Globus pallidus (tissue), 1 donor: ENCODE data around the gene HSPBAP1.

Experiments
- DNase-seq: peaks from one replicate; pipeline ENCODE4 v3.0.0-alpha.2; 2015; ENCODE audit warnings: low spot score

HSPBAP1 gene, protein sequence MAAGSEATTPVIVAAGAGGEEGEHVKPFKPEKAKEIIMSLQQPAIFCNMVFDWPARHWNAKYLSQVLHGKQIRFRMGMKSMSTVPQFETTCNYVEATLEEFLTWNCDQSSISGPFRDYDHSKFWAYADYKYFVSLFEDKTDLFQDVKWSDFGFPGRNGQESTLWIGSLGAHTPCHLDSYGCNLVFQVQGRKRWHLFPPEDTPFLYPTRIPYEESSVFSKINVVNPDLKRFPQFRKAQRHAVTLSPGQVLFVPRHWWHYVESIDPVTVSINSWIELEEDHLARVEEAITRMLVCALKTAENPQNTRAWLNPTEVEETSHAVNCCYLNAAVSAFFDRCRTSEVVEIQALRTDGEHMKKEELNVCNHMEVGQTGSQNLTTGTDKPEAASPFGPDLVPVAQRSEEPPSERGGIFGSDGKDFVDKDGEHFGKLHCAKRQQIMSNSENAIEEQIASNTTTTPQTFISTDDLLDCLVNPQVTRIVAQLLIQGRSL

DNA sequence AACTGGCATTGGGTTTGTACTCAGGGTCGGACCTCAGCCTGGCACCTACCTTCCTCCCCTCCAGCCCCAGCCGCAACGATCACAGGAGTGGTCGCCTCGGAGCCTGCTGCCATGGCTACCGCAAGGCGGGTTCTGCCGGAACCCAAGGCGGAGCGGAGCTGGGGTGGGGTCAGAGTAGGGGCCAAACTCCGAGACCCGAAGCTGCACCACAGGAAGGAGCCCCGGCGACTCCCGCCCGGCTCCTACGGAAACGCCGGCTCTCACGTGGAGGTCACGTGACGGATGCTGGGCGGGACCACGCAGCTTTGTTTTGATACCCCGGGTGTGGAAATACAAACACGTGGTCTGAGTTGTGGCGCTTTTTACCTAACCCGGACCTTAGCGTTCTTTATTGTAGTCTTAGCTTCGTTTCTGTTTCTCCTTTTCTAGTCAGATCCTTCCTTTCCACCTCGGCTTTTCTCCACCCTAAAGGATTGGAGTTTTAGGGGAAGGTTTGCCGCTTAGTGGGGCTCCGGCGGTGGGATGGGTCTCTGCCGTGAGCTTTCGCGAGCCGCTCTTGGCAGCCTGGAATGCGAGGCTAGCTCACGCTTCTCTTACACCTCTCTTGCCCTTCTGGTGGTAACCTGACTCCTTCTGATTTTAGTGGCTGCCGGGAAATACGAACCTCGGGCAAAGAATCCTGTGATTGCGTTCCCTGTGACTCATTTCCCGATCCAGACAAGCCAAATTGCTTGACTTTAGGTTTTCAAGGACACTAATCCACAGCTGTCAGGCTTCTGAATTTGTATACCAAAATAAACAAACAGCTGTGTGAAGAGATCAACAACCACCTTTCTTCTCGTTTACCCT lies at the start of gene HSPBAP1:
Gene HSPBAP1, minus strand, starts transcription at position 264 of the 849 bp plus-strand sequence. Its CDS starts 151 bp downstream, at position 113.
- peak; percentile 91 for DNase-seq

DNA sequence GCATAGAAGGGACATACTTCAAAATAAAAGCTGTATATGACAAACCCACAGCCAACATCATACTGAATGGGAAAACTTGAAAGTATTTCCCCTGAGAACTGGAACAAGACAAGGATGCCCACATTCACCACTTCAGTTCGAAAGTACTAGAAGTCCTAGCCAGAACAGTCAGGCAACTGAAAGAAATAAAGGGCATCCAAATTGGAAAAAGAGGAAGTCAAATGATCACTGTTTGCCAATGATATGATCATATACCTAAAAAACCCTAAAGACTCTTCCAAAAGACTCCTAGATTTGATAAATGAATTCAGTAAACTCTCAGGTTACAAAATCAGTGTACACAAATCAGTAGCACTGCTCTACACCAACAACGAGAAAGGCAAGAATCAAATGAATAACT lies 42.0 kb upstream of the HSPBAP1 start:
- no peak for DNase-seq

DNA sequence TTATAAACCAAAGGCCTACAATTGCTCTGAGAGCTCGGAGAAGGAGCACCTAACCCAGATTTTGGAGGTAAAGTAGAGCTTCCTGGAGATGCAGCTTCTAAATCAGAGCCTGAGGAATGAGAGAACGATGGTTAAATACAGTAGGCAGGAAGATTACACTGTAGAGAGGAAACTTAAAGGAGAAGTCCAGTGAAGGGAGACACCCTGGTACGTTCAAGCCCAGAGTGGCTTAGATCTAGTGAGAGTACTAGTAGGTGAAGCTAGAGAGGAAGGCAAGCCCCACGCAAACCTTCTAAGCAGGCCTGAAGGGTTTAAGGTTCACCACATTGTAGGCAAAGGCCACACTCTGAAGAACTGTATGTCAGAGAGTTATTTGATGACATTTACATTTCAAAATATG lies 34.6 kb upstream of the HSPBAP1 start:
- DNase-seq: no peak

DNA sequence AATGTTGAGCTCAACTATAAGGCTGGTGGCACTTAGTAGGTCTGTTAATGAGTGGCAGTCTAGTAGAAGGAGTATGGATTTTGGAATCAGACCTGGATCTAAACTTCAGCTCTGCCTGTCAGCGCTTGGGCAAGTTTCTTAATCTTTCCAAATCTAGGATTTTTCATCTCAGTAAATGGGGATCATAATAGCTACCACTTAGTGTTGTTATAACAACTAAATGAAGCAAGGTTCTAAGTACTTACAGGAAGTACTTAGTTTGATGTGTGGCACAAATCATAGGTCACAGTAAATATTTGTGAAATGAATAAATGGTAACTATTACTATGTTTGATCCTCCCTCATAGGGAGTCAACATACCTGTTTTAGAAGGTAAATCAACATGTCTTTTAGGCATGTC lies 32.6 kb upstream of the HSPBAP1 start:
- DNase-seq: no peak

DNA sequence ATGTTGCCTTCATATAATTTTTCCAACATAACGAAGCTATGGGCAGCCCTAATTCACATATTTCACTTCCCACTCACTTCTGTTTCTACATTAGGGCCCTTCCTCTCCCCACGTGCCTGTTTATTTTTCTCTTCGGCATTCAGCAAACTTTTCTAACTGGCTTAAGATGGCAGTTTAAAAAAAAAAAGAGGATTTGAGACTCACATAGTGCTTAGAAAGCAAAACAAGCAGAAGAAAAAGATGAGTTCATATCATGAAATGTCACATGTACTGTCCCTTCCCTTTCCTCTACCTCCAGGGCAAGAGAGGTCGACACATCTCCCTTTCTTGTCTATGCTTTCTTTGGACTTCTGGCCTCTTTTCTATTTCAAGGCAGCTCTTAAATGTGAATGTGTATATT lies 31.8 kb upstream of the HSPBAP1 start:
- peak; percentile 0 for DNase-seq

DNA sequence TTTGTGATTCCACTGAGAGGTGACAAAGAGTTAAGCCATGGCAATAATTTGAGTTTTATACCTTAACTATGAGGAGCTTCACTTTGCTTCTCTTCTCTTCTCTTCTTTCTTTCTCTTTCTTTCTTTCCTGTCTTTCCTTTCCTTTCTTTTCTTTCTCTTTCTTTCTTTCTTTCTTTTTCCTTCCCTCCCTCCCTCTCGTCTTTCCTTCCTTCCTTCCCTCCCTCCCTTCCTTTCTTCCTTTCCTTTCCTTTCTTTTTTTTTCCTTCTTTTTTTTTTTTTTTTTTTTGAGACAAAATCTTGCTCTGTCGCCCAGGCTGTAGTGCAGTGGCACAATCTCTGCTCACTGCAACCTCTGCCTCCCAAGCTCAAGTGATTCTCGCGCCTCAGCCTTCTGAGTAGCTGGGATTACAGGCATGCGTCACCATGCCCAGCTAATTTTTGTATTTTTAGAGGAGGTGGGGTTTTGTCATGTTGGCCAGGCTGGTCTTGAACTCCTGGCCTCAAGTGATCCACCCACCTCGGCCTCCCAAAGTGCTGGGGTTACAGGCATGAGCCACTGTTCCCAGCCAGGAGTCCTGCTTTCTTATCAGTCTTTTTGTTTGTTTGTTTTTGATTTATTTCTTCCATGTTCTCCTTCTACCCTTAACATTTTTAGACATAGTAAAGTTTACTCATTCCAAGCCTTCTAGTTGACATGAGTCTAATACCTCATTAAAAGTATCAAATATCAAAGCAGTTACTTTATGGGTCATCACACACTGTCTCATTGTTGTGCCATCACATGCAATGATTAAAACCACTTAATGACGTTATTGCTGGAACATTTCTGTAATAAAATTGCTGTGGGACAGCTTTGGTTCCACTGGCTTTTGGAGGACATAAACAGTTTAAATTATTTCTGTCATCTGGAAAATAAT lies 31.1 kb upstream of the HSPBAP1 start:
- no peak for DNase-seq

DNA sequence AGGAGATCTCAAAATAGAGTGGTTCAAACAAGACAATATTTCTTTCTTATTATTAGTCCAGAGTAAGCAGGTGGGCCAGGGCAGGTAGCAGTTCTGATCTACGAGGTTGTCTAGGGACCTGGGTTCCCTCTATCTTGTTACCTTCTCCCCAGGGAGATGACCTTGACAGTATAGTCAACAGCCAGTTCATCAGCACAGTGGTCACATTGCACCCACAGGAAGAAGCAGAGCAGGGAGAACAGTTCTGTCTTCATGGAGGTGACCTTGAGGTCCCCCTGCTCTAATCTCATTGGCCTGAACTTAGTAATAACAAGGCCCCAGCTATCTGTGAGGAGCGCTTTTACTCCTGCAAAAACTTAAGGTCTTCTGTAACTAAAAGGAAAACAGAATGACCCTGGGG lies 23.0 kb upstream of the HSPBAP1 start:
- no peak for DNase-seq

DNA sequence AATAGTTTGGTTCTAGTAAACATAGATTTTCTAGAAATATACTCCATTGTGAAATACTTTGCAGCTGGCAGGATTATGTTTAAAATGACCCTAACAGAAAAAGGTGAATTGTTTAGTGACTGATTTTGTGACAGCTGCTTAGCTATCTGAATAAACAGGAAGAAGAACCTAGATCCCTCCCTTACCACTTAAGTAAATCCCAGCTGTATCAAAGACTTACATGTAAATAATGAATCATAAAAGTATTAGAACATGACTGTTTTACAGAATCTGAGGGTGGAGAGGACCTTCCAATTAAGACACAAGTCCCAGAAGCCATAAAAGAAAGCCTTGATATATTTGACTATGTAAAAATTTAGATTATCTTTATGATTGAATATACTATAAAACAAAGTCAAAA lies 17.1 kb upstream of the HSPBAP1 start:
- no peak for DNase-seq

DNA sequence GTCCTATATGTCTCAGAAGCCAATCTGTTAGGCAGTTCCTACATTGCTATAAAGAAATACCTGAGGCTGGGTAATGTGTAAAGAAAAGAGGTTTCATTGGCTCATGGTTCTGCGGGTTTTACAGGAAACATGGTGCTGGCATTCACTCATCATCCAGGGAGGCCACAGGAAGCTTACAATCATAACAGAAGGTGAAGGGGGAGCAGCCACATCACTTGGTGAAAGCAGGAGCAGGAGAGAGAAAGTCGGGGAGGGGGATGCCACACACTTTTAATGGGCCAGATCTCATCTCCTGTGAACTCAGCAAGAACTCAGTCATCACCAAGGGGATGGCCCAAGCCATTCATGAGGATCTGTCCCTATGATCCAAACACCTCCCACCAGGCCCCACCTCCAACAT lies 10.3 kb upstream of the HSPBAP1 start:
- DNase-seq: no peak

DNA sequence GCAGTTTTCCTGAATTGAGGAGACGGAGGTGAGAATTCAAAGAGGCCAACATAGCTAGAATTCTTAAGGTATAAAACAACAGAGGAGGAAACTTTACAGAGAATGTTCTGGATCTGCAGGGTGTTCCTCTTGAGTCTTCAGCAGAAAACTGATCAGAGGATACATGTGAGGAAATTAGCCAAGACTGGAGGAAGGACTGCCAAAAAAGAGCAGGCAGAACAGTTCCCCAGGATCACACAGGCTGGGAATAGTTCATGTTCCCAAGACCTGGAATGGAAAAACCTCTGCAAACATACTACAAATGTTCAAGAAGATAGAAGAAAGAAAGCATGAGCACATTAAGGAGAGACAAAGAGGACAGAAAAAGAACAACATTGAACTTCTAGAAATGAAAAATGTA lies 8.7 kb upstream of the HSPBAP1 start:
- no peak for DNase-seq

DNA sequence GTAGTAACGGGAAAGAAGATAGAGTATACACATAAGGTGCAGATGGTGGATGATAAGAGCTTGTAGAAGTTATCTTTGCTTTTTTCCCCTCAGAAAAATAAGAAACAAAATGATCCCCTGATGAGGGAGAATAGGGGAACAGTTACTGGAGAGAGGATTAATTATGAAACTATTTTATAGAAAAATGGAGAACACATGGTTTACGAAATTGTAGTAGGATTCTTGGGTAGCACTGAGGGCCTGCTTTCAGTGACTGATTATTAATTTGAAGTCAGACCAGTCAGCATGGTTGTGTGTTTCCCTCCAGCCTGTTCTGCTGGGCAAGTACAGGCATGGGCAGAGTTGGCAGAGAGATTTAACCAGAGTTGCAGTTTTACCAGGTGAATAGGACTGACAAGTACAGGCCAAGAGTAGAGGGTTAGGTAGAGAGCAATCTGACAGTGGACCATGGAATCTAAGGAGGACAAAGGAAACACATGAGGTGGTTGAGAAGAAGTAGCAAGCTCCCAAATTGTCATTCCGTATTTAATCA lies 7.1 kb upstream of the HSPBAP1 start:
- no peak for DNase-seq

DNA sequence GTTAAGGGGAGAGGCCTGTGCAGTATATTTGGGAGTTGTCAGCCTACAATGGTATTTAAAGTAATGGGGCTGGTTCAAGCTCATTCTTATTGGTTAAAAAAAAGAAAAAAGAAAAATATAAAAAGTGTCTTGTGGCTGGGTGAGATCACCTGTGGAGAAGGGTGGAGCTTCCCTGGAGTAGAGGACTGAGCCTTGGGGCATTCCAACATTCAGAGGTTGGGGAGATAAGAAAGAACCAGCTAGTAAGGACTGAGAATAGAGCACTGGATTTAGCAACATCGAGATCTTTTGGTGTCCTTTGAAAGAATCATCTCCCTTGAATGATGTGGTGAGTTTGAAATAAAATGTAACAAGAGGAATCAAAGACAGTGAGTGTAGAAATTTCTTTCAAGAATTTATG lies 6.4 kb upstream of the HSPBAP1 start:
- DNase-seq: no peak

DNA sequence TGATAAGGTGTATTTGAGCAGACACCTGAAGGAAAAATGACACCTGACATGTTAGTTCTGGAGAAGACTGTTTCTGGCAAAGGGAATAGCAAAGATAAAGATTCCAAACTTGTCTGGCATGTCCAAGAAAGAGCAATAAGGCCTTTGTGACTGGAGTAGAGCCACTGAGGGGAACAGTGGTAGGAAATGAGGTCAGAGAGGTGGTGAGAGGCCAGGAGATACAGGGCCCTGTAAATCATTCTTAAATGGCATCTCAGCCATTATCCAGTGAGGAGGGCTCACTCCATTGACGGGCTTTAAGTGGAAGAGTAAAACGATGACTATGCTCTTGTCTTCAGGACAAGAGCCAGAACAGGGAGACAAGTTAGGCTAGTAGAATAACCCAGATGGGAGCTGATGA lies 5.7 kb upstream of the HSPBAP1 start:
- DNase-seq: no peak

DNA sequence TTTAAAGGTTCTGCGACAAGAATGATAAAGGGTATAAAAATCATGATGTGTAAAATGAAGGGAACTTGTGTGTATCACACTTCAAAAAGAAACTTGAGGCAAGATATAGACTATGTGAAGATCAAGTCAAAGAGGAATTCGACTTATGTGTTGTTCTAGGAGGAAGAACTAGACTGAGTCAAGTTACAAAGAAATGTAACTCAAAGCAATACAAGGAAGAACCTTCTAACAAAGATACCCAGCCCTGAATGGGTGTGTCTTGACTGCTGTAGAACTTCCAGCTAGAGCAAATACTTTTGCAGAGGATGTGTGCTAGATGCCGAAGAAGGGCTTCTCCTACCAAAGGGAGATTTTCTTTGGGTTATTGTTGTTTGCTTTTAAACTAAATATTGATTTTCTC lies 3.7 kb upstream of the HSPBAP1 start:
- DNase-seq: no peak

DNA sequence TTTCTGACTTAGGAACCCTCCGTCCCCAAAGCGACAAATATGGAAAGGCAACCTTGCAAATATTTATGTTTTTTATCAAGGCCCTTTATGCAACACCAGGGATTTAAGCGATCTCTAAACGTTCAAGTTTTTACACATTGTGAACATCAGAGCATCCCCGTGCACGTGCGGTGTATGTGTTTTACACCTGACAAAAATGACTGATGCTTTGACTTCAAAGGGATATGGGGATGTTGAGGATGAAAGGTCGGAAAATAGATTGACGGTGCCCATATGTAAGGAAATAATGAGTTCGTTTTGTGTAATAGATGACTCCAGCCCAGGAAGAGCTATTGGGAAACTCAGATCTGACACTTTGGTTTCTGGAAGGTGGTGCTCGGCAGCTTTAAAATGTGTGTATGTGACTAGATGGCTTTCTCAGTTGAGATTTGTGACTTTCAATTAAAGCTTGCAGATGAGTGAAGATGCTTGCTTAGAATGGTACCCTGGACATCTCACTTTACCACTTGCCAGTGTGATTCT lies 2.1 kb upstream of the HSPBAP1 start:
- no peak for DNase-seq

DNA sequence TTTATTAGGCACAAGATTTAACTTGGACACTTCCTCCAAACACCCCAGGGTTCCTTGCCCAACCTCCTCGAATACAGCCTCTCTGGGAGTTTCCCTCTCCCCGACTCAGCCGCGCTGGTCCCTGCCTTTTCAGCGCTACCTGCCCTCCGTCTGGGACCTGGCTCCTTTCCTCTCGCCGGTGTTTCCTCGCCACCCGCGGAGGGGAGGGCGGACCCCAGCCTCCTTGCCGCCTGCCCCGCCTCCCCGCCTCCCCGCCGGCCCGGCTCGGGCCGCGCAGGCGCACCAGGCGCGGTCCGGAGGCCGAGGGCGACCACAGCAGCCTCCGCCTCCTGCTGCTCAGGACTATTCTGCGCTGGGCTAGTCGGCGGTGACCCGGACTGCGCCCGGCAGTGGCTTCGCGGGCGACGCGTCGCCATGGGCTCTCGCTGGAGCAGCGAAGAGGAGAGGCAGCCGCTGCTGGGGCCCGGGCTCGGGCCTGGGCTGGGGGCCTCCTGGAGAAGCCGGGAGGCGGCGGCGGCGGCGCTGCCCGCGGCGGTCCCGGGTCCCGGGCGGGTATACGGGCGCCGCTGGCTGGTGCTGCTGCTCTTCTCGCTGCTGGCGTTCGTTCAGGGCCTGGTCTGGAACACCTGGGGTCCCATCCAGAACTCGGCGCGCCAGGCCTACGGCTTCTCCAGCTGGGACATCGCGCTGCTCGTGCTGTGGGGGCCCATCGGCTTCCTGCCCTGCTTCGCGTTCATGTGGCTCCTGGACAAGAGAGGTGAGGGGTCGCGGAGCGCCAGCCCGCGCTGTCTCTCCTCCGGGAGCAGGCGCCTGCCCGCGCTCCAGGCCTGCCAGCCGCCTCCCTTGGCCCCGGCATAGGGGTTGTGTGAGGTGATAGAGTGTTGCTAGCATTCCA lies 1.4 kb upstream of the HSPBAP1 start, which contains the start of gene SLC49A4:
Gene SLC49A4, plus strand, starts transcription at position 291 of the 895 bp plus-strand sequence. Its CDS starts 124 bp downstream, at position 415.
- peak; percentile 74 for DNase-seq

DNA sequence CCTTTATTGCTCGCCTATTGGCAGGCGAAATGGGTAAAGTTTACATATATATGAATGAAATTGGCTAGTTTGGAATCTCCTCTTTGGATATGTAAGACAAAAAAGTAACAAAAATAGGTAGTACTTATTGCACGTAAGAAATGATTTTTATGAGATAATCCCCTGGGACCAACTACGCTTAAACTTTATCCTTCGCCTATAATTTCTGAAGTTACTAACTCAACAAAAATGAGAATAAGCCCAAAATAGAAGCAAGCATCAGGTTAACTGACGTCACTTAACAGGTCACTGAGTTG lies 800 bp upstream of the HSPBAP1 start:
- DNase-seq: no peak

DNA sequence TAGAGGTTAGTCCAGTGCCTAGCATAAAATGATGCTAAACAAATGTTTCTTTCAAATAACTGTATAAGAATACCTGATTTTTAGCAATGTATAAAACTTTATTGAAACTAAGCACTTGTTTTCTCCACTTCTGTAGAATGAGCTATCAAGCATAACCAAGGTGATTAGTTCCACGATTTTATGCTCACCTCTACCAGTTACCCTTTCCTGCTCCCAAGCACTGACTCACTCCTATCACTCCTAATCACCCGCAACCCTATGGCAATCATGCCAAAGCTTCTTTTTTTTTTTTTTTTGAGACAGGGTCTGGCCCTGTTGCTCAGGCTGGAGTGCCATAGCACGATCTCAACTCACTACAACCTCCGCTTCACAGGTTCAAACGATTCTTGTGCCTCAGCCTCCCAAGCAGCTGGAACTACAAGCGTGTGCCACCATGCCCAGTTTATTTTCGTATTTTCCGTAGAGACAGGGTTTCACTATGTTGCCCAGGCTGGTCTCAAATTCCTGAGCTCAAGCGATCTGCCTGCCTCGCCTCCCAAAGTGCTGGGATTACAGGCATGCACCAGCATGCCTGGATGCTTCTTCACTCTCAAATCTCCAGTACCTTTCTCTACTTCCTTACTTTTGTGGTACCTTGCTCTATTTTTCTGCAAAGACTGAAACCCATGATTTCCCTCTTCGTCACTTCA lies 3.9 kb downstream of the HSPBAP1 start:
- DNase-seq: no peak

DNA sequence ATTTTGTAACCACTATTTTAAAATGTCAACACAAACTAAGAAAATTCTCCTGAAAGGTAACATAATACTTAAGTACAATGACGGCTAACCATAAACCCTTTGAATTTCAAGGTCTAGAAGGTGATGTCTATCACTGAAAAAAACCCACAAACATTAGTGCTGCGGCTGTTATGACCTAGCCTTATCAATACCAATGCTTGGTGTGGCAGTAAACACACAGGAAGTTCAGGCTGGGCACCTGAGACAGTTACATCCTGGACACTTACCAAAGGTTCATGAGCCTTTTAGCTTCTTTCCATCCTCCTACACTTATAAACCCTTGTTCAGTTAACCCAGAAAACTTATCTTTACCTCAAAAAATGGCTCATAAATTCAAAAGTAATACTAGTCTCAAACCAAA lies 5.8 kb downstream of the HSPBAP1 start:
- no peak for DNase-seq

DNA sequence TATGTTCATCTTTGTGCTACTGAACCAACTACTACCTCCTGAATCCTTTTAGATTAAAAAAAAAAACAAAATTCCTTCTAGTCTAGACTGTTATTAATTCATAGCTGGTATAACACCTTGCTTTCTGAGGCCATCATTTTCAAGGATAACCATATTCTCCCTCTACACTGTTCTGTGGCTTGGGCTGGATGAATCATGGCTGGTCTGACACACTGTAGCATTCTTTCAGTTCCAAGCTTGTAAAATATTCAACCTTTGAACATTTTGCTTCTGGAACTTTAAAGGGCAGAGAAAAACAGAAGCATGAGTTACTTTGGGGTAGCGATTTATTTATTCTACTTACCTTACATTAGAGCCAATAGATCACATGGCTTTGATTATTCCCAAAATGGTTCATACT lies 7.6 kb downstream of the HSPBAP1 start:
- no peak for DNase-seq
